HuH-7.5 (cell line): ENCODE measurements around the gene GALNT1.

Experiments used
- DNase-seq: peaks from one replicate; pipeline ENCODE4 v3.0.0; 2011; ENCODE audit warnings: low spot score

GALNT1 gene

DNA sequence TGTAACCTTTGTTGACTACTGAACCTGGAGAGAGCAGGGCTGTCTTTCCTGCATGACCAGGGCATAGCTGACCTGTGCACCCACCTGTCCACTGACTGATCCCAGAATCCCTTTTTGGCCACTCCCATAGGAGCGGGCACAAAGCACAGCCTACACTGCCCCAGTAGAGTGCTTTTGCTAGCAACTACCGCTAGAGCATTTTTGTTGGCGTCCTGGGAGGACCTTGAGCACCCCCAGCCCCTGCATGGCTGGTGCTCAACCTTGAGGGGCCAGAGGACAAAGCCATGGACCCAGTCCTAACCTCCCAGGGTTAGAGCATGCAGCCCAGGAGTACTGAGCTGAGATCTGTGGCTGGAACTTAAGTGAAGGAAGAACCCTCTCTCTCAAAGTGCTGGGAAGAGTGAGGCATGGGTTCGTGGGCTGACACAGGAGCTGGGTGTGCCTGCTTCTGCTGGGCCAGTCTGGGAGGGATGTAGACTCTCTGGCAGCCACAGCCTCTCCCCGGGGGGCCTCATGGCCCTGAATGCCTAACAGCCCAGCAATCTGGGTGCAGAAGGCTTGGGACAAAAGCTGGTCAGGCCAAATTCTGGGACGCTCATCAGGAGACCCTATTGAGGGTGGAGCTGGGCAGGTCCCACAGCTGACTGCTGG is 140.0 kb downstream of the GALNT1 start:
- DNase-seq: no peak

DNA sequence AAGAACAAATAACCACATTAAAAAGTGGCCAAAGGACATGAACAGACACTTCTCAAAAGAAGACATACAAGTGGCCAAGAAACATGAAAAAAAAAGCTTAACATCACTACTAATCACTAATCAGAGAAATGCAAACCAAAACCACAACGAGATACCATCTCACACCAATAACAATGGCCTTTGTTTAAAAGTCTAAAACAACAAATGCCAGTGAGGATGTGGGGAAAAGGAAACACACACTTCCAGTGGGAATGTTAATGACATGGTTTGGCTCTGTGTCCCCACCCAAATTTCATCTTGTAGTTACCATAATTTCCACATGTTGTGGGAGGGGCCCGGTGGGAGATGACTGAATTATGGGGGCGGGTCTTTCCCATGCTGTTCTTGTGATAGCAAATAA is 147.1 kb downstream of the GALNT1 start:
- no peak for DNase-seq

DNA sequence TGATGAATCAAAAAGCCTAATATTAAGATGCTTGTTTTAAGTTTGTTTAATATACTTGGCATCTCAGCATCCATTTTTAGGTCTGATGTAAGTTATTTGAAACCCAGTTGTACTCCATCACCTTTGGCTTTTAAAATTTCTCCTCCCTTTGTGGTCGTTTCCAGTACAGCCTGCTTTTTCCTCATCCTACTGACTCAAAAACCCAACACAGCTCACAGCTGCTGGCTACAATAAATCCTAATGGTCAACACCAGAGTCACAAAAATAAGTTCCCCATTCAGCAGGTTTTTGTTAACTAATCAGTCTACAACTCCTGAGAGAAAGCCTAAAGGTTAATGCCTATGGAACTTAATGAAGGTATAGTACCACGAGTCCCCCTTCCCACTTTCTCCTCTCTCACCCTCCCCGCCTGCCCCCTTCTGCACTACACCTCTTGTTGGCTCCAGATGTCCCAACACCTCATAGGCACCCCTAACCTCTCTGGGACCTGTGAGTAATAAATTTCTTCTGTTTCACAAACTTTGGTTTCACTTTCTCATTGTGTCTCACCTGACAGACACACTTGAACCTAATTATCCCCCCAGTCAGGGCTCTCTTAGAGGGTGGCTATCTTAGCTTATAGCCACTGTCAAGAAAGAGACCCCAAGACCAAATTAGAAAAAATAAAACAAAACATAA is 148.6 kb downstream of the GALNT1 start:
- DNase-seq: no peak

DNA sequence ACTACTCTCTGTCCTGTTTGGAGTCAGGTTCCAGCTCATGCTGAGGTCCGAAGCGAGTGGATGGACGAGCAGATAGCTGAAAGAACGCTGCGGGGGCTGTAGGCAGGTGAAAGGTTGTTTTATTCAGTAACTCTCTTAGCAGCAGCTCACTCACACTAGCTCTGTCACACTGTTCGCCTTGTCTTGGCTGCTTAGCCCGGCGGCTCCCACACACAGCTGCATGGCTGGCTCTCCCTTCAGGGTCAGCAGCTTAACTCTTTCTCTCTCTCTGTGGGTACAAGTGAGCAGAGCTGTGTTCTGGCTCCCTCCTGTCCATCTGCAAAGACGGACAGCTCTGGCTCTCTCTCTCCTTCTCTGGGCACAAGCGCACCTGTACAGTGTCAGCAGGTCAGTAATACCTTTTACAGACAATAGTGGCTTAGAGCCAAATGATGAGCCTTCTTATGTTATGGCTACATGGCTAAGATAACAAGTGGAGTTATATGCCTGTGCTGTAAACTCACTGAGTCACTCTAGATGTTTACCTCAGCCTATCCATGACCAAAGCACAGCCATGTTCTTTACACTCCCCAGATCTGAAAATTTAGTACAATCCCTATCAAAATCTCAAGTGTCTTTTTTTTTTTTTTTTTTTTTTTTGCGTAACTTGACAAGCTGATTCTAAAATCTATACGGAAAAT is 149.3 kb downstream of the GALNT1 start:
- no peak for DNase-seq

DNA sequence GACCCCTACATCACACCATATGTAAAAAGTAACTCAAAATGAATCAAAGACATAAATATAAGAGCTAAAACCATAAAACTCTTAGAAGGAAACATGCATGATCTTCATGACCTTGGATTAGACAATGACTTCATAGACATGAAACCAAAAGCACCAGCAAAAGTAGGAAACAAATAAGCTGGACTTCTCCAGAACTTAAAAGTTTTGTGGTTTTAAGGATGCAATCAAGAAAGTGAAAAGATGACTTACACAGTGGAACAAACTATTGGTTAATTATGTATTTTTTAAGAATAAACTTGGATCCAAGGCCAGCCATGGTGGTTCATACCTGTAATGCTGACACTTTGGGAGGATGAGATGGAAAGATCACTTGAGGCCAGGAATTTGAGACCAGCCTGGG is 150.2 kb downstream of the GALNT1 start:
- no peak for DNase-seq

DNA sequence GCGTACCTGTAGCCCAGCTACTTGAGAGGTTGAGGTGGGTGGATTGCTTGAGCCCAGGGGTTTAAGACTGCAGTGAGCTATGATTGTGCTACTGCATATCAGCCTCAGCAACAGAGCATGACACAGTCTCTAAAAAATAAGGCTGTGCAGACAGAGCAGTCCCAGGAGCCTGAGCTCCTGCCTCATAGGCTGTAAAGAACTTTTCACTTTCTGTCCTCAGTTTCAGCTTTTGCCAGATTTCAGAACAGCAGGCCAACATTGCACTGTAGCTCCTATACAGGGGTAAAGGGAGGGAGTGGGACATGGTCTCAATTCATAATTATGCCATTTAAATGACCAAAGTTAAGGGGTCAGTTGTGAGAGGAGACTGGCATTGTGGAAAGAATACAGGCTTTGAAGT is 150.6 kb downstream of the GALNT1 start:
- no peak for DNase-seq

DNA sequence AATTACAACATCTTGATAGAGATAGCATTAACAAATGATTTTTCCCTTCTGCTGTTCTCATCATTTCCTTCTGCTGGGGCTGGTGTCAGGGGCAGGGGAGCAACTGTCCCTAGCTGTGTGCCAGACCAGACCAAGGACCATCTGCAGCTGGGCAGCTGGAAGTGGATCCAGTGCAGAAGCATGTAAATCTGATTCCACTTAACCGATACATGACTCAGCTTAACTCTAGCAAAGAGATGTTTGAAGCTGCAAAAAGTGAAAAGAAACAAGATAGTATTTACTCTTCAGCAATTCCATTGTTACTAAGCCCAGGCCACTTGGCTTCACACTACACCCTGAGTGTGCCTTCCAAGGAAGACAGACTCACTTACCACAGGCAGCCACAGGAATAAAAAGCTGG is 151.1 kb downstream of the GALNT1 start:
- no peak for DNase-seq

DNA sequence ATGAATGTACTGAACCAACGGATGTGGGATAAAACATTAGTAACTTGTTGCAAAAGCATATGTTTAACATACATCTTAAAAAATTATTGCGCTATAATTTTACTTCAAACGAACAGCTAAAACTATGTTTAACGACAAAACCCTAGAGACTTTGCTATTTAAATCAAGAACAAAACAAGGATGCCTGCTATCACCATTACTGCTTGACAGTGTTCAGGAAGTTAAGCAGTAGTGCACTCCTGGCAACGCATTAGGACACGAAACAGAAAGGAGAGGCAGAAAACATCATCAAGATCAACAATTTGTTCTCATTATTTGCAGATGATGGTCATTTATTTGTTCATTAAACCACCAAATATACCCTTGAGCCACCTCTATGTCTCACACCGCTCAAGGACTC is 151.9 kb downstream of the GALNT1 start:
- DNase-seq: no peak

DNA sequence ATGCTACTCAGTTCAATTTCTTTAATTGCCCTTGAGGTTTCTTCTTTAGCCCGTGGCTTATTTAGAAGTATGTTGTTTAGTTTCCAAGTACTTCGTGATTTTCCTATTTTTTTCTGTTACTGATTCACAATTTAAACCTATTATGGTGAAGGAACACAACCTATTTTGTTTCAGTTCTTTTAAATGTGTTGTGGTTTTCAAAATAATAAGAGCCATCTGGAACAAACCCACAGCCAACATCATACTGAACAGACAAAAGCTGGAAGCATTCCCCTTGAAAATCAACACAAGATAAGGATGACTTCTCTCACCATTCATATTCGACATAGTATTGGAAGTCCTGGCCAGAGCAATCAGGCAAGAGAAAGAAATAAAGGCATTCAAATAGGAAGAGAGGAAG is 155.2 kb downstream of the GALNT1 start:
- no peak for DNase-seq

DNA sequence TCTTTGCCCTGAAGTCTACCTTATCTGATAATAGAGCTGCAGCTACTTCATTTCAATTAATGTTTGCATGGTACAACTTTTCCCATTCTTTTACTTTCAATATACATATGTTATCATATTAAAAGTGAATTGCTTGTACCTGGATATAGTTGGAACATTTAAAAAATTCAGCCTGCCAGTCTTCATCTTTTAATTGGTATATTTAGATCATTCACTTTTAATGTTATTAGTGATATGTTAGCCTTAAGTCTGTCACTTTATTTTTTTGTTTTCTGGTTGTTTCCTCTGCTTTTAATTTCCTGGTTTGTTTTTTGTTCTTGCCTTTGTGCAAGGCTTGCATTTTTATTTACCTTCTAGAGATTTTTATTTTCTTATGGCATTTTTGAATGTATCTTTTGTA is 158.2 kb downstream of the GALNT1 start:
- no peak for DNase-seq

DNA sequence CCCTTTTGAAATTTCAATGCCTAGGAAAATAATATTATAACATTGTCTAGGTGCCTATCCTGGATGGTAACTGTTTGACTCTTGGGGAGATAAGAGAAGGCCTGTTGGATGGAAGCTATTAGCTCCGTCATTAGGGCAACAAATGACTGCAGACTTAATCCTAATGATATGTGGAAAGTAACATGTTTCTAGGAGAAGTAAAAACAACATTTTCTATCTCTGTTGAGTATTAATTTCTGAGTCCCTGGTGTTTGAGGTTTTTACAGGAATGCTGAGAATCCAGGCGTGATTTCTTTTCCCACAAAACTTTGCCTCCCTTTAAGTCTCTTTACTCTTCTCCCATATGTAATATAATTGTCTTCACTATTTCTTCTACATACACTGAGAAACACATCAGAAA is 159.1 kb downstream of the GALNT1 start:
- no peak for DNase-seq

DNA sequence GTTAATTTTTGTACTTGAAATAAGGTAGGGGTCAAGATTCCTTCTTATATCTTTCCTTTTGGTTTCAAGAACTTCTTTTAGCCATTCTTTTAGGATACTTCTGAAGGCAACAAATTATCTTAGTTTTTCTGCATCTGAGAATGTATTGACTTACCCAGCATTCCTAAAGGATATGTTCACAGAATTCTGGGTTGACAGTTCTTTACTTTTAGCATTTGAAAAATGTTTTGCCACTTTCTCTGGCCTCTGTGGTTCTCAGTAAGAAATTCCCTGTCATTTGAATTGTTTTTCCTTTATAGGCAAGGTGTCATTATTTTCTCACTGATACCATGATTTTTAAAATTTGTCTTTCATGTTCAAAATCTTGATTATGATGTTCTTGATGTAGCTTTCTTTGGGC is 162.4 kb downstream of the GALNT1 start:
- DNase-seq: no peak

DNA sequence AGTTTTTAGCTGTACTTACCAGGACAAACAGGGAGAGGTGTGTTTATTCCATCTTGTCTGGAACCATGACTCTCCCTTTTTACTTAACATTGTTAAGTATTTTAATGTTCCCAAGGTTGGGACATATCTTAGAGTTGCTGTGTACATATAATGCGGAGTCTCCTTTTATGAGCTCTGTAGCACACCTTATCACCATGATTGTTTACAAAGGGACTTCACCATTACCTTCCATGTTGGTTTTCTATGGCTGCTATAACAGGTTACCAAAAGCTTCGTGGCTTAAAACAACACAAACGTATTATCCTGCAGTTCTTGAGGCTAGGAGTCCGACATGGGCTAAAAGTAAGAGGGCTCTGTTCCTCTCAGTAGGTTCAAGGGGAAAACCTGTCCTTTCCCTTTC is 164.3 kb downstream of the GALNT1 start:
- no peak for DNase-seq

DNA sequence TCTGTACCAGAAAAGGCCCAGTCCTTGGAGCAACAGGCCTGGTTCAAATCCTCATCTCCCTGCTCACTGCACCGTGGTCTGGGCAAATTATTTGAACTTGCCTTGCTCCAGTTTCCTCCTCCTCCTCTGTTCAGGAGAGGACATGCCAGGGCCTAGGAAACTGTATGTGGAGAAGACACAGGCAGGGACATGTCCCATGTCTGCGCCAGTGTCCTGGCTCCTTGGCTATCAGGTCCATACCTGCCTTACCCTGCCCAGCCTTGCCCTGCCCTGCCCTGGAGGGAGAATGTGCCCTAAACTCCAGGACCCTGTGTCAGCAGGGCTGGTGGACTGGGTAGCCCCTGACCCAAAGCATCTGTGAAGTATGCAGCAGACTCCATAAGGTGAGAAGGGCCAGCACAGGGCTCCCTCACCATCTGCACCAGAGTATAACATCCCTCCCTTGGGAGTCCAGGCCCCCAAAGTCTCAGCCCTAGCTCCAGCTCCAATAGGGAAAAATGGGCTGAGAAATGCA is 165.3 kb downstream of the GALNT1 start:
- no peak for DNase-seq

DNA sequence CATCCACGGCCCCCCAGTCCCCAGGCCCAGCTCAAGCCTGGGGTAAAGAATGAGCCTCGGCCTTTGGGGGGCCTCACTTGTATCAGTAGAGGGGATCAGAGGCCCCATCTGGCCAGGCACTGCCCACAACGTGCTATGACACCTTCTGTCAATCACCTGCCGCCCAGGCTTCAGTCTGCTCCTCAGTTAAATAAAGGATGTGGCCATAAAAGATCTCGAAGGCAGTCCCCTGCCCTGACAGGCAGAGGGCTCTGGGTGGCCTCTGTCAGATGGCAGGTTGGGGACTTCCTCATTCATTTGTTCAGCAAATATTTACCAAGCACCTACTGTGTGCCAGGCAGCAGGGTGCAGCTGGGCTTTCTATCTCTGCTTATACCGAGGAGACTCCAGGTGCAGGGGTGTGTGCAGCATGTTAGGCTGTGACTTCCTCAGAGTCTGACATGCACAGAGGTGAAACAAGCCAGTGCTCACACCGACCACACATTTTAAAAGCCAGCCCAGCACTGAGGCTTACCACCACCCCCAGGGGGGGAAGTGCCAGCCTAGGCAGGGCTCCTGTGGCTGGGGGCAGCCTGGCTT is 166.4 kb downstream of the GALNT1 start:
- no peak for DNase-seq

DNA sequence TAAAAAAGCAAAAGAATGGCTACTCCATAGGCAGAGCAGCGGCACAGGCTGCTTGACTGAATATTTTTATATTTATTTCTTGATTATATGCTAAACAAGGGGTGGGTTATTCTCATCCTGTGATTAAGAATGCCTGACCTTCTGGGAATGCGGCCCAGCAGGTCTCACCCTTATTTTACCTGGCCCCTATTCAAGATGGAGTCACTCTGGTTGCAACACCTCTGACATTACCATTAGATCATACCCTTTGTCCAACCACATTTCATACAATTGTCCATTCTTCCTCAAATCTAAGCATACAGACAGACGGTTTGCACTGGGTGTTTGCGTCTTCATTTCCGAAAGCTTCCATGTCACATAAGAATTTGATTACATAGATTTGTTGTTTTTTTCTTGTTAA is 168.2 kb downstream of the GALNT1 start:
- no peak for DNase-seq

DNA sequence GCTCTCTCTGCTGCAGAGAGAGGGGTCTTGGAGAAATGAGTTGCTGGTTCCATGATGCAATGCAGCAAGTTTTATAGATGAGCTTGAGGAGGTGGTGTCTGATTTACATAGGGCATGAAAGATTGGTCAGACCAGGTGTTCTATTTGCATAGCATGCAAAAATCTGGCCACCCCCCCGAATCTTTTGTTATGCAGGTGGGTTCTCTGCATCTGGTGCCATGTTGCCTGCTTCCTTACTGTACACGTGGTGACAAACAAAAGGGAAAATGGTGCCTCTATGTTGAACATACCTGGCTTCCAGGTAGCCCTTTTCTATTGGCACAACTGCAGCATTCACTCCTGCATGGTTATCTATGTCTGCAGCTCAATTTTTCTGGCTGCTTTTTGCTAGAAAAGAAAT is 169.4 kb downstream of the GALNT1 start:
- DNase-seq: no peak

DNA sequence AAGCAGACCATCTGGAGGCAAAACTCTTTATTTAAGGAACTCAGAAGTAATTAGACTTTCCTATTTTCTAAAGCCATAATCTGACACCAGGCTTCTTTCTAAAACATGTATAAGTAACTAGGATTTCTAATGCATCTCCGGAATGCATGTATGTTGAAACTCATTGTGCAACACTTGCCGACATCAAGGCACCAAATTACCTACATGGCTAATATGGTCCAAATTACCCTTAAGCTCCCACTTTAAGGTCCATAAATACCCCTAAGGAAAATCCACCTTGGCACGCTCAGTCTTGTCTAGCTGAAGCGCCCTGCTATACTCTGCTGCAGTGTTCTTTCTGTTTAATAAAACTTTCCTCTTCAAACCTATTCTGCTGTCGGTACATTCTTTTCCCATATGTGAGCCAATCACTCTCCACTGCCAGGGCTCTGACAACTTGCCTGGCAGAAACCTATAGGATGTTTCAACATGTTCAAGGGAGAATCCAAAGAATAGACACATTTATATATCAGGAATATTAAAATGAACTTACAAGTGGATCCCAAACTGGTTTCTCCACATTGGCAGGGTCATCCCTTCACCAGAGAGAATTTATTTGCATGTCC is 171.9 kb downstream of the GALNT1 start:
- no peak for DNase-seq

DNA sequence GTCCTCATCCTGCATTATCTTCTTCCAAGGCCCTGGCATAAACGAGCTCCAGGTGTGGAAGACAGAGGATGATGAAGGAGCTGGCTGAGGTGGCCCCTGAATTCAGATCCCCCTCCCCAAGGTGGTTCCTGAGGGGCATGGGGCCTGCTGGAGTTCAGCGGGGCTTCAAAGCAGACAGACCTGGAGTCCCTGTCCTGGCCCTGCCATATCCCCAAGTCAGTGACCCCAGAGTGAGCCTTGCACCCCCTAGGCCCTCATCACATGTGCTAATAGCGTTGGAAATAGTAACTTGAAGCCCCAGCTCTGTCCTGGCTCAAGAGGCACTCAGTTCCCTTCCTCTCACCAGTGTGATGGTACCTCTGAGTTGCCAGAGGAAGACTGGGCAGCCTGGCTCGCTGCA is 172.9 kb downstream of the GALNT1 start:
- no peak for DNase-seq

DNA sequence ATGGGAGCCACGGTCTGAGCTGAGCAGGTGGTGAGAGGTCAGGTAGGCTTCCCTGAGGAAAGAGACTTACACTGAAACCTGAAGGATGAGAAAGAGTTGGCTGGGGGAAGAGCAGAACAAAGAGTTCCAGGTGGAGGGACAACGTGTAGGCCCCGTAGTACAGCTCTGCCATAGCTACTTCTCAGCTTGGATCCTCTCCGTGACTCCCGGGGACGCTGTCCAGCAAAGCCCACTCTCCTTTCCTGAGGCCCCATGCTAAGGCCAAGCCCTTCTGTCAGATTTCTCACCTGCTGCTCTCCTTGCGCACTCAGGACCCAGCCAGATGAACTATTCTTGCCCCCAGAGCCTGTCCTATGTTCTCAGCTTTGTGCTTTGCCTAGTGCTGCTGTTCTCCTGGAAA is 173.8 kb downstream of the GALNT1 start:
- no peak for DNase-seq

DNA sequence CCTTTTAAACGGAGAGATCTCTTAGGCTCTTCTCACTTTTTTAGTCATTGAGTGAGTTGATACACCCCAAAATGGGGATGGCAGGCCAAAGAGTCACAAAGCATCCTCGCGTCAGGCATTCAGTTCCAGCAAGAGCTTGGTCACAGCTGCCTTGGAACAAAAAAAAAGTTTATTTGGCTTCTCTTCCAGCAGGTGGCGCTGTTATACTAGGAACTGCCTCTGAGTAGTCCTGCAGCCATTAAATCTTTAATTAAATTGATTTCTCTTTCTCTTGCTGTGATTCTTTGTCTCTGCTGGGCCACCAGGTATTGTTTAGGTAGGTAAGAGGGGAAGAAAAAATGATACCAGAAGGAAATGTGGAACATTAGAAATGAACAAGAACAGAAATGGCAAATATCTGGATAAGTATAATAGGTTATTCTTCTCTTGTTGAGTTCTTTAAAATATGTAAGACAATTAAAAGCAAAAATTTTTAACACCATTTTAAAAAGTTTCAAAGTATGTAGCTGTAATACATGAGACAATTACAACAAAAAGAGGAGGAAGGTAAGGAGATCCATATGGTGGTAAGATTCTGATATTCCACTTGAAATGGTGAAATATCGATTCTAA is 175.1 kb downstream of the GALNT1 start:
- DNase-seq: peak; percentile 27
